CD14-positive monocyte (primary cell): ENCODE measurements around the gene EIF4H. TPM values are rescaled to one million over a fixed set of nuclear protein-coding genes. Genes with fewer than 3 reads are reported as not detected.

Experiments used
- DNase-seq, 3 donors: peaks; one replicate each; pipeline ENCODE4 v3.0.0-alpha.2; 2011 to 2022
- H2AFZ ChIP-seq: 2 replicates; pipeline ENCODE4 v1.6.0; 2012; ENCODE audit warnings: mild to moderate bottlenecking, low read depth, low read length, inconsistent platforms; ENCODE audit not compliant: insufficient read depth, poor library complexity, severe bottlenecking
- H3K27ac ChIP-seq, 2 donors: 1 replicate in 1 of 2; 2 replicates in 1 of 2; pipeline ENCODE4 v1.5.1; 2012 to 2013; ENCODE audit warnings: low read length in 2 of 2, control low read depth in 1 of 2, inconsistent platforms in 1 of 2, low read depth in 1 of 2, mild to moderate bottlenecking in 1 of 2
- H3K27me3 ChIP-seq, 2 donors: one replicate each; pipeline versions ENCODE4 v1.6.0 to v1.6.1; 2011 to 2013; ENCODE audit warnings: low read length in 2 of 2; ENCODE audit not compliant: control insufficient read depth in 2 of 2, insufficient read depth in 2 of 2
- H3K36me3 ChIP-seq, 2 donors: replicated peaks in 1 of 2; 1 replicate in 1 of 2; 2 replicates in 1 of 2; pipeline versions ENCODE4 v1.5.1 to v1.6.1; 2012 to 2013; ENCODE audit warnings: low read length in 2 of 2, control low read depth in 1 of 2, inconsistent platforms in 1 of 2, mild to moderate bottlenecking in 1 of 2; ENCODE audit not compliant: insufficient read depth in 2 of 2, control insufficient read depth in 1 of 2
- H3K4me1 ChIP-seq, 2 donors: 1 replicate in 1 of 2; 2 replicates in 1 of 2; pipeline versions ENCODE4 v1.5.1 to v1.6.1; 2012 to 2013; ENCODE audit warnings: low read length in 2 of 2, control low read depth in 1 of 2, inconsistent platforms in 1 of 2, mild to moderate bottlenecking in 1 of 2, moderate library complexity in 1 of 2; ENCODE audit not compliant: insufficient read depth in 2 of 2, control insufficient read depth in 1 of 2
- H3K4me2 ChIP-seq: replicated peaks from 2 replicates; pipeline ENCODE3; 2012; ENCODE audit warnings: low read length, moderate library complexity, mild to moderate bottlenecking; ENCODE audit not compliant: poor library complexity, severe bottlenecking; ENCODE audit errors: extremely low read depth
- H3K4me3 ChIP-seq, 3 experiments: fragments of 200-600 bp in 1 of 3; sonication (generic) in 1 of 3; replicated peaks in 1 of 3; 1 replicate in 2 of 3; 2 replicates in 1 of 3; pipeline ENCODE4 v1.5.1; 2011 to 2013; ENCODE audit warnings: low read length in 3 of 3, mild to moderate bottlenecking in 3 of 3, control low read depth in 2 of 3, low read depth in 2 of 3, inconsistent platforms in 1 of 3, moderate library complexity in 1 of 3
- H3K79me2 ChIP-seq: 2 replicates; pipeline ENCODE4 v1.6.0; 2012; ENCODE audit warnings: mild to moderate bottlenecking, control low read depth, inconsistent platforms, low read length, moderate library complexity; ENCODE audit not compliant: insufficient read depth
- H3K9ac ChIP-seq: 2 replicates; pipeline ENCODE4 v1.6.0; 2017; ENCODE audit warnings: low read length, mild to moderate bottlenecking; ENCODE audit not compliant: insufficient read depth, poor library complexity, severe bottlenecking
- H3K9me3 ChIP-seq, 2 donors: replicated peaks in 1 of 2; 1 replicate in 1 of 2; 2 replicates in 1 of 2; pipeline versions ENCODE4 v1.5.1 to v1.6.1; 2012 to 2013; ENCODE audit warnings: low read length in 2 of 2, control low read depth in 1 of 2; ENCODE audit not compliant: control insufficient read depth in 1 of 2, insufficient read depth in 1 of 2
- H4K20me1 ChIP-seq: 2 replicates; pipeline ENCODE4 v1.6.0; 2012; ENCODE audit warnings: mild to moderate bottlenecking, low read length, control low read depth, moderate library complexity; ENCODE audit not compliant: insufficient read depth
- H3K27ac Mint-ChIP-seq, 7 donors: one replicate each; pipeline ENCODE4 v1.8.0; 2020; ENCODE audit warnings: mild to moderate bottlenecking in 7 of 7, mixed read lengths in 7 of 7, moderate library complexity in 6 of 7, inconsistent platforms in 2 of 7
- H3K27me3 Mint-ChIP-seq, 3 donors: one replicate each; pipeline ENCODE4 v1.8.0; 2021 to 2022; ENCODE audit warnings: low read depth in 3 of 3, mild to moderate bottlenecking in 3 of 3, mixed read lengths in 3 of 3, moderate library complexity in 3 of 3, inconsistent platforms in 1 of 3
- H3K36me3 Mint-ChIP-seq, 2 donors: one replicate each; pipeline ENCODE4 v1.8.0; 2020; ENCODE audit warnings: mixed read lengths in 2 of 2, inconsistent platforms in 1 of 2, mild to moderate bottlenecking in 1 of 2
- H3K4me1 Mint-ChIP-seq: one replicate; pipeline ENCODE4 v1.8.0; 2020; ENCODE audit warnings: mild to moderate bottlenecking, mixed read lengths
- H3K4me3 Mint-ChIP-seq, 2 donors: one replicate each; pipeline ENCODE4 v1.8.0; 2020; ENCODE audit warnings: mild to moderate bottlenecking in 2 of 2, mixed read lengths in 2 of 2, moderate library complexity in 1 of 2
- H3K9me3 Mint-ChIP-seq, 7 donors: one replicate each; pipeline ENCODE4 v1.8.0; 2020 to 2022; ENCODE audit warnings: mixed read lengths in 7 of 7, mild to moderate bottlenecking in 6 of 7, moderate library complexity in 6 of 7, inconsistent platforms in 2 of 7
- WGBS: methylation state at CpG from one replicate; pipeline ENCODE4 v1.1.5; 2013; ENCODE audit warnings: missing lambda C conversion rate; ENCODE audit not compliant: insufficient coverage; 5-methylcytosine and 5-hydroxymethylcytosine counted together
- intact Hi-C, 2 donors: fragments of 100-400 bp; cut with micrococcal nuclease; formaldehyde crosslinking; loops; one replicate each; pipeline versions ENCODE4 v1.15.0 to v1.15.1; 2023
- polyA plus RNA-seq, 3 donors: library from polyadenylated mRNA; depleted of rRNA in 1 of 3; unstranded in 2 of 3; stranded (reverse) in 1 of 3; fragments of 300-500 nt in 2 of 3; fragments of >200 nt in 1 of 3; fragmentation: Illumina TruSeq in 2 of 3; gene quantifications; 1 replicate in 2 of 3; 2 replicates in 1 of 3; pipeline ENCODE4 v1.2.3, GENCODE V29; 2012 to 2021
- TF ChIP-seq, protein P1 (sequence below): fragments of 200-600 bp; IDR thresholded peaks from one replicate; pipeline ENCODE4 v1.8.0; 2022; ENCODE audit warnings: antibody characterized with exemption, mild to moderate bottlenecking

Gene EIF4H
- polyA plus RNA-seq, 3 donors: 162 to 234 (median 206) TPM

DNA sequence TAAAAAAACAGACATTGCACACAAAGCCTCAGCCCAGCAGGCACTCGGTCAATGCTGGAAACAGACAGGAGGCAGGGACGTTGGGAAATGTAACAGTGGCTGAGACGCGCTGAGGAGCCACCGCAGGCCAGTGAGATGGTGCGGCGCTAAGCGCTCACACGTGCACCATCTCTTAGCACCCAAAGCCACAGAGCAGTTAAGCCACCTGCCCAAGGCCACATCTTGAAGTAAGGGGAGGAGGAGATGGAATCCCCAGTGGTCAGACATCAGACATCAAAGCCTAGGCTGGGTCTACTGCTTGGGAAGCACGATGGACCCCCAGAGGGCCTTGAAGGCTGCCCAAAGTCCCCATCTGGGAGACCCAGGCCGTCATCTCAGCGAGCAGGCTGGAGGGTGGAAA, 51.2 kb downstream of the EIF4H start:
- Histone ChIP-seq H3K4me1 (peaks cover 71 to 89% of the 10 kb centered on the region in 2 donors), H3K36me3 (peaks cover 43 to 56% of the 10 kb centered on the region in 2 donors), H3K4me2 (peak overlapping the region; percentile 69), H3K27ac (peak overlapping the region; percentile 31 to 80), H4K20me1 (peaks cover 18% of the 10 kb centered on the region), H2AFZ (no peak overlapping the region), H3K4me3 (peak overlapping the region in 1 of 3 experiments; percentile 25), H3K79me2 (peaks cover 37% of the 10 kb centered on the region), H3K9me3 (no peaks in the 10 kb centered on the region), H3K9ac (no peak overlapping the region), H3K27me3 (no peaks in the 10 kb centered on the region)
- DNase-seq: no peak
- peaks cover 40 to 76% of the 10 kb centered on the region in 2 donors for H3K36me3 Mint-ChIP-seq
- H3K27ac Mint-ChIP-seq: peak overlapping the region; percentile 58 to 95 (median 84)
- WGBS: 34% methylated on average over 7 of the region's 12 CpGs
- no peak overlapping the region for H3K4me3 Mint-ChIP-seq
- H3K27me3 Mint-ChIP-seq: peaks cover 0 to 2% (median 0%) of the 10 kb centered on the region in 3 donors
- intact Hi-C loops: no loop called here
- H3K9me3 Mint-ChIP-seq: peaks cover 0 to 5% (median 0%) of the 10 kb centered on the region in 7 donors
- peaks cover 73% of the 10 kb centered on the region for H3K4me1 Mint-ChIP-seq
- TF ChIP-seq, protein P1, sequence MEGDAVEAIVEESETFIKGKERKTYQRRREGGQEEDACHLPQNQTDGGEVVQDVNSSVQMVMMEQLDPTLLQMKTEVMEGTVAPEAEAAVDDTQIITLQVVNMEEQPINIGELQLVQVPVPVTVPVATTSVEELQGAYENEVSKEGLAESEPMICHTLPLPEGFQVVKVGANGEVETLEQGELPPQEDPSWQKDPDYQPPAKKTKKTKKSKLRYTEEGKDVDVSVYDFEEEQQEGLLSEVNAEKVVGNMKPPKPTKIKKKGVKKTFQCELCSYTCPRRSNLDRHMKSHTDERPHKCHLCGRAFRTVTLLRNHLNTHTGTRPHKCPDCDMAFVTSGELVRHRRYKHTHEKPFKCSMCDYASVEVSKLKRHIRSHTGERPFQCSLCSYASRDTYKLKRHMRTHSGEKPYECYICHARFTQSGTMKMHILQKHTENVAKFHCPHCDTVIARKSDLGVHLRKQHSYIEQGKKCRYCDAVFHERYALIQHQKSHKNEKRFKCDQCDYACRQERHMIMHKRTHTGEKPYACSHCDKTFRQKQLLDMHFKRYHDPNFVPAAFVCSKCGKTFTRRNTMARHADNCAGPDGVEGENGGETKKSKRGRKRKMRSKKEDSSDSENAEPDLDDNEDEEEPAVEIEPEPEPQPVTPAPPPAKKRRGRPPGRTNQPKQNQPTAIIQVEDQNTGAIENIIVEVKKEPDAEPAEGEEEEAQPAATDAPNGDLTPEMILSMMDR: no peak

DNA sequence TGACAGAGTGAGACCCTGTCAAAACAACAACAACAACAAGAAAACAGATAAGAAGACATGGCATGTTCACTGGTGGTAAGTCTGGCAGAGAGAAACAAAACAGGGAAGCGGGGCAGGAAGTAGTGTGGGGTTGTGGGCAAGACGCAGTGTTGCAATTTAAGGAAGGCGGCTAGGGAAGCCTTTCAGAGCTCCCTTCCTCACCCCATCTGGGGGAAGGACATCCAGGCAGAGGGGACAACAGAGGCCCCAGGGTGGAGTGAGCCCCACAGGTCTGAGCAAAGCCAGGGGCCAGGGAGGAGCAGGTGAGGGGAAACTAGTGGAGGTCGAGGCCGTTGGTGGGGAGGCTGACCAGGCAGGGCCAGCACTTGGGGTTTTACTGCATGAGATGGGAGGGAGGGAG, 52.5 kb downstream of the EIF4H start:
- H3K27ac ChIP-seq: peak overlapping the region; percentile 31 to 80
- peak overlapping the region; percentile 66 to 81 for H3K4me3 Mint-ChIP-seq
- H3K4me1 ChIP-seq: peaks cover 81 to 93% of the 10 kb centered on the region in 2 donors

More for the DNA sequence above, 52.5 kb downstream of the EIF4H start:
- Mint-ChIP-seq H3K36me3 (peaks cover 37 to 73% of the 10 kb centered on the region in 2 donors), H3K27ac (peak overlapping the region; percentile 84 to 98 (median 92)), H3K27me3 (peaks cover 0 to 2% (median 0%) of the 10 kb centered on the region in 3 donors), H3K9me3 (peaks cover 0 to 6% (median 0%) of the 10 kb centered on the region in 7 donors), H3K4me1 (peaks cover 82% of the 10 kb centered on the region)
- Histone ChIP-seq H3K36me3 (peaks cover 34 to 44% of the 10 kb centered on the region in 2 donors), H3K9ac (peak overlapping the region; percentile 27), H3K4me3 (peak overlapping the region in 1 of 3 experiments; percentile 62), H3K9me3 (no peaks in the 10 kb centered on the region), H2AFZ (no peak overlapping the region), H3K79me2 (peaks cover 28% of the 10 kb centered on the region), H4K20me1 (peaks cover 12% of the 10 kb centered on the region), H3K4me2 (peak overlapping the region; percentile 69), H3K27me3 (no peaks in the 10 kb centered on the region)
- TF ChIP-seq, protein P1: no peak
- peak; percentile 71 to 88 (median 85) for DNase-seq
- 0% methylated on average over 2 of the region's 5 CpGs for WGBS
- intact Hi-C loops: no loop called here
